Measurements from ENCODE around the gene ZNF579. TPM values are rescaled to one million over a fixed set of nuclear protein-coding genes. Genes with fewer than 3 reads are reported as not detected.

The ZNF579 gene
- total and polyA plus RNA-seq, 2 of the 8 experiments (the other 6 are each of a cell fraction or from before 2014, with no cell fraction given): 10.0 to 18.9 TPM

DNA sequence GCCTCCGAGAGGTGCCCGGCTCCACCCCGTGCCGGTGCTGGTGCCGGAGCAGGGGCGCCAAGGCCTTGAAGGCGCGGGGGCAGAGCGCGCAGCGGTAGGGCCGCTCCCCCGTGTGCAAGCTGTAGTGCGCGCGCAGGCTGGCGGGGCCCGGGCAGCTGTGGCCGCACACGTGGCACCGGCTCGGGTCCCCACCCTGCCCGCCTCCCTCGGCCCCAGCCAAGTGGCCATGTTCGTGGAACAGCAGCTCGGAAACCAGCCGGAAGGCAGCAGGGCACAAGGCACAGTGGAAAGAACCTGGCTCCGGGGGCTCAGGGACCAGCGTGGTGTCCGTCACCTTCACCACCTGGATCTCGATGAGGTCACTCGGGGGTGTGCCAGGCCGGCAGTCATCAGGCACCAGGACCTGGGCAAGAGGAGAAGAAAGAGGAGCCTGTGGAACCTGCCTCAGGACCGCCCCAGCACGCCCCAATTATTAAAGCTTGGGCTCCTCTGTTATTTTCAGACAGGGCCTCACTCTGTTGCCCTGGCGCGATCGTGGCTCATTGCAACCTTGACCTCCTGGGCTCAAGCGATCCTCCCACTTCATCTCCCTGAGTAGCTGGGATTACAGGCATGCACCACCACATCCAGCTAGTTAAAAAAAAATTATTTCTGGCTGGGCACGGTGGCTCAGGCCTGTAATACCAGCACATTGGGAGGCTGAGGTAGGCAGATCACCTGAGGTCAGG lies 41.8 kb upstream of the ZNF579 start:
- Histone ChIP-seq H3K18ac (ENCODE audit: extremely low read depth, low read length) (no peak overlapping the region), H3K56ac (replicated peaks; ENCODE audit: insufficient read length, low read depth, low read length) (no peak overlapping the region), H2BK5ac (ENCODE audit: low read depth, low read length) (no peak overlapping the region), H4K91ac (replicated peaks; ENCODE audit: insufficient read length, low read length) (no peak overlapping the region), H3K4ac (replicated peaks; ENCODE audit: insufficient read length, low read depth, low read length) (no peak overlapping the region), H2AFZ (ENCODE audit: low read length) (no peak overlapping the region), H4K5ac (ENCODE audit: insufficient read length, low read depth, low read length) (no peak overlapping the region), H3K9me3 (ENCODE audit: insufficient read depth in 2 of 2, low read depth in 1 of 2, low read length in 1 of 2) (no peaks in the 10 kb centered on the region), H2BK15ac (ENCODE audit: low read length) (no peak overlapping the region), H2BK20ac (ENCODE audit: low read length) (no peak overlapping the region), H3K27me3 (replicated peaks in 1 of 4; ENCODE audit: control insufficient read depth in 3 of 4, extremely low read depth in 1 of 4, insufficient read depth in 3 of 4, low read length in 3 of 4) (peaks cover 0 to under 1% (median 0%) of the 10 kb centered on the region in 4 experiments; a peak in 1 of 7 replicates), H3K14ac (ENCODE audit: insufficient read length) (no peak overlapping the region), H3K36me3 (ENCODE audit: control insufficient read depth in 2 of 4, insufficient read depth in 4 of 4, low read length in 3 of 4) (peaks cover 0 to 11% (median 3%) of the 10 kb centered on the region in 4 experiments; a peak in 5 of 8 replicates), H4K8ac (ENCODE audit: extremely low read depth, insufficient read depth, low read length) (no peak overlapping the region), H2AK5ac (ENCODE audit: low read depth, low read length) (no peak overlapping the region), H3K79me2 (ENCODE audit: control insufficient read depth in 1 of 2, insufficient read depth in 2 of 2, low read length in 2 of 2) (no peaks in the 10 kb centered on the region), H2BK120ac (replicated peaks; ENCODE audit: low read depth, low read length) (no peak overlapping the region), H3K23me2 (ENCODE audit: low read depth, low read length) (no peaks in the 10 kb centered on the region), H4K20me1 (replicated peaks in 1 of 2; ENCODE audit: control insufficient read depth in 1 of 2, insufficient read depth in 2 of 2, low read length in 2 of 2) (peaks cover 1 to 5% of the 10 kb centered on the region in 2 experiments), H3K4me1 (replicated peaks in 1 of 4; ENCODE audit: control insufficient read depth in 3 of 4, insufficient read depth in 4 of 4, low read length in 3 of 4) (peaks cover 0 to 3% (median 0%) of the 10 kb centered on the region in 4 experiments; a peak in 3 of 7 replicates), H3K27ac (ENCODE audit: low read depth, low read length) (no peak overlapping the region), H3K23ac (ENCODE audit: insufficient read length) (no peak overlapping the region), H3K4me2 (ENCODE audit: insufficient read depth in 1 of 2, low read depth in 2 of 2, low read length in 2 of 2) (no peak overlapping the region), H3K9ac (replicated peaks in 1 of 4; ENCODE audit: extremely low read depth in 1 of 4, low read depth in 3 of 4, low read length in 3 of 4) (no peak overlapping the region), H3K4me3 (ENCODE audit: extremely low read depth in 1 of 4, insufficient read depth in 2 of 4, low read depth in 3 of 4, low read length in 4 of 4) (no peak overlapping the region), H2BK12ac (ENCODE audit: low read depth, low read length) (no peak overlapping the region), H3K79me1 (ENCODE audit: low read depth, low read length) (no peaks in the 10 kb centered on the region)
- ChIA-PET CTCF (ENCODE audit: partially characterized antibody) (interaction anchor here (3.2 to 8.0 kb wide), 2 partner anchors 10 to 16 kb away, joined by 9 to 38 read pairs; partner anchors contain the start of gene ZNF865), POLR2A (ENCODE audit: partially characterized antibody) (interaction anchor here (0.9 to 6.8 kb wide), 5 partner anchors 11 to 25 kb away, joined by 3 to 32 read pairs (median 13); partner anchors contain the start of genes CCDC106, FIZ1 and ZNF865)
- WGBS, 2 experiments (ENCODE audit: extremely low coverage in 1 of 2, insufficient coverage in 1 of 2, insufficient read length in 1 of 2, insufficient replicate concordance in 2 of 2, low coverage in 1 of 2, low lambda C conversion rate in 2 of 2, missing lambda C conversion rate in 1 of 2): 95% methylated on average over 24 of the region's 40 CpGs; no CpG with 5 or more reads in 1 of the 2 experiments
- DNase-seq (ENCODE audit: low read depth in 1 of 2, low spot score in 2 of 2) (no peak), FAIRE-seq (no peak)
- no peak for TF ChIP-seq KDM4A (IDR thresholded peaks at IDR 0.05; ENCODE audit: low read depth, low read length, severe bottlenecking)
- TF ChIP-seq, protein P1, sequence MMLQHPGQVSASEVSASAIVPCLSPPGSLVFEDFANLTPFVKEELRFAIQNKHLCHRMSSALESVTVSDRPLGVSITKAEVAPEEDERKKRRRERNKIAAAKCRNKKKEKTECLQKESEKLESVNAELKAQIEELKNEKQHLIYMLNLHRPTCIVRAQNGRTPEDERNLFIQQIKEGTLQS (IDR thresholded peaks at IDR 0.05; ENCODE audit: insufficient read depth, low read depth, low read length): no peak
- no peak for TF ChIP-seq CREB1 (IDR thresholded peaks at IDR 0.05)
- TF ChIP-seq SP1 (IDR thresholded peaks at IDR 0.05; ENCODE audit: low read depth, low read length): no peak
- TF ChIP-seq SAP30 (IDR thresholded peaks at IDR 0.05; ENCODE audit: insufficient read depth, insufficient replicate concordance, low read length): no peak
- TF ChIP-seq, protein P2, sequence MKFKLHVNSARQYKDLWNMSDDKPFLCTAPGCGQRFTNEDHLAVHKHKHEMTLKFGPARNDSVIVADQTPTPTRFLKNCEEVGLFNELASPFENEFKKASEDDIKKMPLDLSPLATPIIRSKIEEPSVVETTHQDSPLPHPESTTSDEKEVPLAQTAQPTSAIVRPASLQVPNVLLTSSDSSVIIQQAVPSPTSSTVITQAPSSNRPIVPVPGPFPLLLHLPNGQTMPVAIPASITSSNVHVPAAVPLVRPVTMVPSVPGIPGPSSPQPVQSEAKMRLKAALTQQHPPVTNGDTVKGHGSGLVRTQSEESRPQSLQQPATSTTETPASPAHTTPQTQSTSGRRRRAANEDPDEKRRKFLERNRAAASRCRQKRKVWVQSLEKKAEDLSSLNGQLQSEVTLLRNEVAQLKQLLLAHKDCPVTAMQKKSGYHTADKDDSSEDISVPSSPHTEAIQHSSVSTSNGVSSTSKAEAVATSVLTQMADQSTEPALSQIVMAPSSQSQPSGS (IDR thresholded peaks at IDR 0.05; ENCODE audit: low read length): no peak
- no peak for TF ChIP-seq RFX5 (IDR thresholded peaks at IDR 0.05; ENCODE audit: borderline replicate concordance, low read depth, low read length)
- TF ChIP-seq CTBP2 (IDR thresholded peaks at IDR 0.05; ENCODE audit: borderline replicate concordance, insufficient read depth, insufficient read length, low read length): no peak
- TF ChIP-seq SRF (IDR thresholded peaks at IDR 0.05; ENCODE audit: low read depth, low read length): no peak
- TF ChIP-seq POLR2AphosphoS5 (IDR thresholded peaks at IDR 0.05; ENCODE audit: low read depth, low read length): no peak

Measured in H1 (cell line).